ENCODE results near the gene ZFAND2A. TPM values are rescaled to one million over a fixed set of nuclear protein-coding genes. Genes with fewer than 3 reads are reported as not detected.
"Not testable (repeated sequence)": the region's sequence is repeated elsewhere in the genome, so short reads cannot be mapped to it uniquely, and the experiment has no call there.

Gene ZFAND2A
- total RNA-seq, 1 donor: 11.7 TPM

DNA sequence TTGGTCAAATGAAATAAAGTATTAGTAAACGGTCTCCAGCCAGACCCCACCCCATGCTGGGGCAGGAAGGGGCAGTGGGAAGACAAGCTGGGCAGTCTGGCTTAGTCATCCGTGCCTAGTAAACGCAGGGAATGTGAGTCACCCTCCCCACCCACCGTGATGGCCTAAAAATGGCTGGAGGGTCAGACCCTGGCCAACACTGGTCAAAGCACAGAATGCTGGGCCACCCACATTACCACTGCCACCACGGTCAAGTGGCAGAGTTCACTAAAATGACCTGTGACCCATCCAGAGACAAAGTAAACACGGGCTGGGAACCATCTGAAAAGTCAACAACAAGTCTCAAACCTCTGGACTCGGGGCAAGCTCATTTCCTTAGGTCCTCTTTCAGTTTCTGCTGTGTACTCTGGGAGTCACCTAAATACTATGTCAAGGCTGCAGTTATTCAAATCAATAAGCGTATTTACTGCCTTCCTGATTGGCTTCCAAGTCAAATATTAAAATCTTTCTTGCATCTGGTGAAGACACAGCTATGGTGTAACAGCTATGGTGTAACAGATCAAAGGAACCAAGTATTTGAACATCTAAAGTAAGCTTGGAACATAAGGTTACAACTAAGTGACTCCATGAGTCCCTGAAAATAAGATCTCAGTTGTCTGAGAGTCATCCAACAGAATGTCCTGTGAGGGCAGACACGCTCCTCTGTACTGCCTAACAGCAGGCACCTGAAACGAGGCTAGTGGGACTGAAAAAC lies 3.0 kb downstream of the ZFAND2A start:
- TF ChIP-seq, protein P1, sequence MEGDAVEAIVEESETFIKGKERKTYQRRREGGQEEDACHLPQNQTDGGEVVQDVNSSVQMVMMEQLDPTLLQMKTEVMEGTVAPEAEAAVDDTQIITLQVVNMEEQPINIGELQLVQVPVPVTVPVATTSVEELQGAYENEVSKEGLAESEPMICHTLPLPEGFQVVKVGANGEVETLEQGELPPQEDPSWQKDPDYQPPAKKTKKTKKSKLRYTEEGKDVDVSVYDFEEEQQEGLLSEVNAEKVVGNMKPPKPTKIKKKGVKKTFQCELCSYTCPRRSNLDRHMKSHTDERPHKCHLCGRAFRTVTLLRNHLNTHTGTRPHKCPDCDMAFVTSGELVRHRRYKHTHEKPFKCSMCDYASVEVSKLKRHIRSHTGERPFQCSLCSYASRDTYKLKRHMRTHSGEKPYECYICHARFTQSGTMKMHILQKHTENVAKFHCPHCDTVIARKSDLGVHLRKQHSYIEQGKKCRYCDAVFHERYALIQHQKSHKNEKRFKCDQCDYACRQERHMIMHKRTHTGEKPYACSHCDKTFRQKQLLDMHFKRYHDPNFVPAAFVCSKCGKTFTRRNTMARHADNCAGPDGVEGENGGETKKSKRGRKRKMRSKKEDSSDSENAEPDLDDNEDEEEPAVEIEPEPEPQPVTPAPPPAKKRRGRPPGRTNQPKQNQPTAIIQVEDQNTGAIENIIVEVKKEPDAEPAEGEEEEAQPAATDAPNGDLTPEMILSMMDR (IDR thresholded peaks at IDR 0.05; ENCODE audit: insufficient read depth, low read depth, low read length): no peak
- DNase-seq (ENCODE audit: low read depth): peak; percentile 64
- no peak overlapping the region for H3K4me3 ChIP-seq (ENCODE audit: low read depth, low read length)

DNA sequence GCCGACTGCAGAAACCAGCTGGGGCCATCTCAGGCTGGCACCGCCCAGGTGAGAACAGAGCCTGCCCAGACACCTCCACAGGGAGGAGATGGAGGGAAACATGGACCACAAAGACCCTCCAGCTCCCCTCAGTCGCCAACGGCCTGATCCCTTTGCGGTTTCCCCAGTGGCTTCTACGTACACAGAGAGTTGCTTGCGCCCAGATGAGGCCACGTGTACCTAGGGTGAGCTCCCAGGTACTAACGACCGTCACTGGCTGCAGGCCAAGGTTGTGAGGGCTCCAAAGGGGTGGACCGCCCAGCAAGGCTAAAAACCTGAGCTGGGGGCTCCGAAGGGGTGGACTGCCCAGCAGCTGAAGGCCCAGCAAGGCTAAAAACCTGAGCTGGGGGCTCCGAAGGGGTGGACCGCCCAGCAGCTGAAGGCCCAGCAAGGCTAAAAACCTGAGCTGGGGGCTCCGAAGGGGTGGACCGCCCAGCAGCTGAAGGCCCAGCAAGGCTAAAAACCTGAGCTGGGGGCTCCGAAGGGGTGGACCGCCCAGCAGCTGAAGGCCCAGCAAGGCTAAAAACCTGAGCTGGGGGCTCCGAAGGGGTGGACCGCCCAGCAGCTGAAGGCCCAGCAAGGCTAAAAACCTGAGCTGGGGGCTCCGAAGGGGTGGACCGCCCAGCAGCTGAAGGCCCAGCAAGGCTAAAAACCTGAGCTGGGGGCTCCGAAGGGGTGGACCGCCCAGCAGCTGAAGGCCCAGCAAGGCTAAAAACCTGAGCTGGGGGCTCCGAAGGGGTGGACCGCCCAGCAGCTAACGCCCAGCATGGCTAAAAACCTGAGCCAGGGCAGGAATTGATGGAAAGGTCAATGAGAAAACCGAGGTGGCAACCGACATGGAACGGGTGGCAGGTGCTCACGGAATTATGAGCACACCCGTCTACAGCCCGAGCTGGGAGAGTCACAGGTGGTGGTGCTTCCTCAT lies 3.9 kb downstream of the ZFAND2A start:
- DNase-seq (ENCODE audit: low read depth); H3K4me3 ChIP-seq (ENCODE audit: low read depth, low read length): not testable (repeated sequence)

DNA sequence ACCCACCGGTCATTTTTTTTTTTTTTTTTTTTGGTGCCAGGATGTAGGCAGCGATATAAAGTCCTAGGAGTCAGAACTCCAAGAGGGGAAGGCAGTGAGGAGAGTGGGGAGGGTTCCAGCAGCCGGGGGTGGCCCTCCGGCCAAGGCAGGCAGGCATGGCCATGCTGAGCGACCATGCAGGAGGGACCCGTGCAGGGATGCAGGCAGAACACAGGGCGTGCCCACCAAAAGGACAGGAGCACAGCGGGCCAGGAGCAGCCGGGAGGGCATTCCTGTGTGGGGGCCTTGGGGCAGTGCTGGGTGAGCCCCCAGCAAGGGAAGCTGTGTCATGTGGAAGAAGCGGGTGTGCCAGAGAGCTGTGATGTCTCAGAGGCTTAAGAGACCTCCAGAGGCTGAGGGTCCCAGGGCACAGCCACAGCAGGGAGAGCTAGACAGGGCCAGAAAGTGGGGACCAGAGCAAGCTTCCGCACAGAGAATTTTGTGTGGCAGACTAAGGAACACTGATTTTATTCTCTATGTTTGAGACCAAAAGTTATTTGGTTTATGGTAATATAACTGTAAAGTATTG lies 5.7 kb downstream of the ZFAND2A start:
- no peak for DNase-seq (ENCODE audit: low read depth)
- TF ChIP-seq, protein P1 (IDR thresholded peaks at IDR 0.05; ENCODE audit: insufficient read depth, low read depth, low read length): no peak
- H3K4me3 ChIP-seq (ENCODE audit: low read depth, low read length): no peak overlapping the region

DNA sequence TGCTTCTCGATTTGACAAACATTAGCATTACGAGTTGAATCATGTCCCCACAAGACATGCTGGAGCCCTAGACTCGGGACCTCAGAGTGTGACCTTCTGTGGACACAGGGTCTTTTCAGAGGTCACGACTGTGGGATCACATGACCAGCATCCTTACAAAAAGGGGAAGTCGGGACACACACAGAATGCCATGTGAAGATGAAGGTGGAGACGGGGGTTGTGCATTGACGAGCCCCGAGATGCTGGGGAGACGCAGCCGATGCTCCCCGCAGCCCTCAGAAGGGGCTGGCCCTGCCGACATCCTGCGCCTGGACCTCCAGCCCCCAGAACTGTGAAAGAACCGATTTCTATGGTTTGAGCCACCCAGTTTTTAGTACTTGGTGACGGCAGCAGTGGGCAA lies 7.5 kb downstream of the ZFAND2A start:
- TF ChIP-seq, protein P1 (IDR thresholded peaks at IDR 0.05; ENCODE audit: insufficient read depth, low read depth, low read length): no peak
- H3K4me3 ChIP-seq (ENCODE audit: low read depth, low read length): no peak overlapping the region
- DNase-seq (ENCODE audit: low read depth): no peak

DNA sequence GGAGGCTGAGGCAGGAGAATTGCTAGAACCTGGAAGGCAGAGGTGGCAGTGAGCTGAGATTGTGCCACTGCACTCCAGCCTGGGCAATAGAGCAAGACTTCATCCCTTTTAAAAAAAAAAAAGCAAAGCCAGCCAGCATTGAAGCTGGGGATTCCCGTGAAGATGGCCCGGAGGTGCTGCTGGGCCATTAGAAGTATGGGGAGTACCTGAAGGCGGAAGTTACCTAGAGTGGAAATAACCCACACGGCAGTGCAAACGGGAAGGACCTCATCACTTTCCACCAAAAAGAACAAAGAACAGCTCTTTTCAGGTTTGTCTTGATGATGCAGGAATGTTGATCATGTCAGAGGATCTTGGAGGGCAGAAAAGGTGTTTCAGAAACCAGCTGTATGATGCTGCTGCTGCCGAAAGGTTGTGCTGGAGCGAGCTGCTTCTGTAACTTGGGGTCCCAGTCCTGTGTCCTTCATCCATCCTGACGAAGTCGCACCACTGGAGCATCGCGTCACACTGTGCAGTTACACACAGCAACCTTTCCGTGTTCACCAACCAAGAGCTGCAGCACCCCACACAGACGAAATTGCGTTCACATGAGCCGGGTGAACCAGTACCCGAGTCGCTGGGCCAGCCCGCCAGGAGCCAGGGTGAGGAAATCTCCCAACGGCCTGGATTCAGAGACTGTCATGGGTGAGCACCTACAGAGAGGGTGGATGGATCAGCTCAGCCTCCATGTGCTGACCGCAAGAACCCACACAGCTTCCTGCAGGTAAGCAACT lies 8.2 kb downstream of the ZFAND2A start:
- no peak overlapping the region for H3K4me3 ChIP-seq (ENCODE audit: low read depth, low read length)
- no peak for DNase-seq (ENCODE audit: low read depth)
- TF ChIP-seq, protein P1 (IDR thresholded peaks at IDR 0.05; ENCODE audit: insufficient read depth, low read depth, low read length): no peak

DNA sequence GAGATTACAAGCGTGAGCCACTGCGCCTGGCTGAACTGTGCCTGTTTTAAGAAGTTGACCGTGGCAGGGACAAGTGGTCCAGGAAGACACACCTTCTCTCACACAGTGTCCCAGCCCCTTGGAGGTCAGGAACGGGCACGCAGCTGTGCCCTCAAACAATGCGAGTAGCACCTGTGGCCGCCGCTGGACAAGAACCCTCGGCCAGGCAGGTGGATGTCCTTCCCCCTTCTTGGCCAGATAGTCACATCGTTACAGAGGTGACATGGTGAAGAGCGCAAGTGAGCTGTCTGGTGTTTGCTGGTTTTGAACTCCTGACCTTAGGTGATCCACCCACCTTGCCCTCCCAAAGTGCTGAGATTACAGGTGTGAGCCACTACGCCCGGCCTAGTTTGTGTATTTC lies 8.8 kb downstream of the ZFAND2A start:
- H3K4me3 ChIP-seq (ENCODE audit: low read depth, low read length): no peak overlapping the region
- TF ChIP-seq, protein P1 (IDR thresholded peaks at IDR 0.05; ENCODE audit: insufficient read depth, low read depth, low read length): no peak
- no peak for DNase-seq (ENCODE audit: low read depth)
